Breast epithelium (tissue), 3 donors: ENCODE results near the gene UGP2.

Experiments used
- POLR2AphosphoS5 ChIP-seq, 3 donors: sonication (generic); formaldehyde crosslinking; IDR thresholded peaks; one replicate each; pipeline ENCODE4 v1.6.1; 2017; ENCODE audit warnings: antibody characterized with exemption in 3 of 3
- TF ChIP-seq, protein P1 (sequence below), 3 donors: fragments of 450-650 bp; IDR thresholded peaks; one replicate each; pipeline ENCODE4 v1.5.1; 2016 to 2017; ENCODE audit warnings: antibody characterized with exemption in 3 of 3, mild to moderate bottlenecking in 3 of 3, moderate library complexity in 3 of 3

GRCh38 chr2:63837036-63837594 lies 4.6 kb upstream of the UGP2 start:
- TF ChIP-seq, protein P1, sequence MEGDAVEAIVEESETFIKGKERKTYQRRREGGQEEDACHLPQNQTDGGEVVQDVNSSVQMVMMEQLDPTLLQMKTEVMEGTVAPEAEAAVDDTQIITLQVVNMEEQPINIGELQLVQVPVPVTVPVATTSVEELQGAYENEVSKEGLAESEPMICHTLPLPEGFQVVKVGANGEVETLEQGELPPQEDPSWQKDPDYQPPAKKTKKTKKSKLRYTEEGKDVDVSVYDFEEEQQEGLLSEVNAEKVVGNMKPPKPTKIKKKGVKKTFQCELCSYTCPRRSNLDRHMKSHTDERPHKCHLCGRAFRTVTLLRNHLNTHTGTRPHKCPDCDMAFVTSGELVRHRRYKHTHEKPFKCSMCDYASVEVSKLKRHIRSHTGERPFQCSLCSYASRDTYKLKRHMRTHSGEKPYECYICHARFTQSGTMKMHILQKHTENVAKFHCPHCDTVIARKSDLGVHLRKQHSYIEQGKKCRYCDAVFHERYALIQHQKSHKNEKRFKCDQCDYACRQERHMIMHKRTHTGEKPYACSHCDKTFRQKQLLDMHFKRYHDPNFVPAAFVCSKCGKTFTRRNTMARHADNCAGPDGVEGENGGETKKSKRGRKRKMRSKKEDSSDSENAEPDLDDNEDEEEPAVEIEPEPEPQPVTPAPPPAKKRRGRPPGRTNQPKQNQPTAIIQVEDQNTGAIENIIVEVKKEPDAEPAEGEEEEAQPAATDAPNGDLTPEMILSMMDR (IDR thresholded peaks at IDR 0.05) = no peak
- TF ChIP-seq POLR2AphosphoS5 (IDR thresholded peaks at IDR 0.05) = no peak
